Neural progenitor cell (in vitro differentiated cells): ENCODE measurements around the gene ZSWIM5. TPM values are rescaled to one million over a fixed set of nuclear protein-coding genes. Genes with fewer than 3 reads are reported as not detected.

Experiments
- DNase-seq: peaks from one replicate; pipeline ENCODE4 v3.0.0-alpha.2; 2016; ENCODE audit warnings: low spot score
- H2AFZ ChIP-seq: fragments of 200-600 bp; sonication (generic); replicated peaks from 2 replicates; pipeline ENCODE4 v1.6.1; 2016; ENCODE audit warnings: antibody characterized with exemption
- H3F3A ChIP-seq: fragments of 200-600 bp; sonication (generic); 2 replicates; pipeline ENCODE4 v1.6.1; 2016; ENCODE audit warnings: antibody characterized with exemption, low read depth
- H3K27ac ChIP-seq: fragments of 200-600 bp; sonication (generic); 2 replicates; pipeline ENCODE4 v1.5.1; 2016; ENCODE audit warnings: mild to moderate bottlenecking
- H3K27me3 ChIP-seq: fragments of 200-600 bp; sonication (generic); 2 replicates; pipeline ENCODE4 v1.6.1; 2016; ENCODE audit warnings: mild to moderate bottlenecking, moderate library complexity
- H3K36me3 ChIP-seq: fragments of 200-600 bp; sonication (generic); 2 replicates; pipeline ENCODE4 v1.5.1; 2016
- H3K4me1 ChIP-seq: fragments of 200-600 bp; sonication (generic); 2 replicates; pipeline ENCODE4 v1.6.1; 2016; ENCODE audit warnings: mixed run types
- H3K4me2 ChIP-seq: fragments of 200-600 bp; sonication (generic); 2 replicates; pipeline ENCODE4 v1.6.1; 2016
- H3K4me3 ChIP-seq: fragments of 200-600 bp; sonication (generic); 2 replicates; pipeline ENCODE4 v1.5.1; 2016
- H3K79me2 ChIP-seq: fragments of 200-600 bp; sonication (generic); 2 replicates; pipeline ENCODE4 v1.6.1; 2016; ENCODE audit warnings: low read depth
- H3K9ac ChIP-seq: fragments of 200-600 bp; sonication (generic); 2 replicates; pipeline ENCODE4 v1.6.1; 2016
- H3K9me3 ChIP-seq: fragments of 200-600 bp; sonication (generic); 2 replicates; pipeline ENCODE4 v1.5.1; 2016; ENCODE audit warnings: low read depth
- H4K20me1 ChIP-seq: fragments of 200-600 bp; sonication (generic); 2 replicates; pipeline ENCODE4 v1.6.1; 2016; ENCODE audit warnings: low read depth
- H3K27ac Mint-ChIP-seq: 3 replicates; pipeline ENCODE4 v1.8.0; 2021; ENCODE audit warnings: mixed read lengths
- H3K27me3 Mint-ChIP-seq: 2 replicates; pipeline ENCODE4 v1.8.0; 2022; ENCODE audit warnings: low read depth, mild to moderate bottlenecking, inconsistent platforms, moderate library complexity, mixed read lengths; ENCODE audit not compliant: insufficient read depth
- H3K36me3 Mint-ChIP-seq: 3 replicates; pipeline ENCODE4 v1.8.0; 2021; ENCODE audit warnings: mixed read lengths
- H3K4me1 Mint-ChIP-seq: 3 replicates; pipeline ENCODE4 v1.8.0; 2021; ENCODE audit warnings: mixed read lengths
- H3K4me3 Mint-ChIP-seq: 3 replicates; pipeline ENCODE4 v1.8.0; 2021; ENCODE audit warnings: mild to moderate bottlenecking, moderate library complexity, mixed read lengths
- H3K9me3 Mint-ChIP-seq: 3 replicates; pipeline ENCODE4 v1.8.0; 2020; ENCODE audit warnings: mixed read lengths
- CTCF ChIP-seq: fragments of 200-600 bp; sonication (generic); IDR thresholded peaks from 2 replicates; pipeline ENCODE4 v1.5.1; 2017; ENCODE audit warnings: antibody characterized with exemption, mild to moderate bottlenecking
- EZH2 ChIP-seq: fragments of 200-600 bp; sonication (generic); IDR thresholded peaks from 2 replicates; pipeline ENCODE4 v1.6.1; 2017; ENCODE audit warnings: antibody characterized with exemption, mild to moderate bottlenecking, moderate library complexity
- EZH2phosphoT487 ChIP-seq: fragments of 200-600 bp; sonication (generic); IDR thresholded peaks from 2 replicates; pipeline ENCODE4 v1.6.1; 2017; ENCODE audit warnings: antibody characterized with exemption
- total RNA-seq: library from RNA; depleted of rRNA; stranded (reverse); fragments of >200 nt; gene quantifications from 2 replicates; pipeline ENCODE4 v1.2.3, GENCODE V29; 2015; ENCODE audit warnings: low replicate concordance

ZSWIM5 gene
- total RNA-seq, 1 donor from 2014 or later = 5.8 TPM

- no peaks in the 10 kb centered on the region for H4K20me1 ChIP-seq
- no peak overlapping the region for H3K9ac ChIP-seq
- TF ChIP-seq EZH2phosphoT487 (no peak), CTCF (no peak), EZH2 (no peak)
- no peak for DNase-seq
- H3K79me2 ChIP-seq = peaks cover 10% of the 10 kb centered on the region
- peaks cover 24% of the 10 kb centered on the region for H3K4me1 Mint-ChIP-seq
- H3K4me3 Mint-ChIP-seq = no peak overlapping the region
- H3K27ac Mint-ChIP-seq = no peak overlapping the region
- peaks cover 2% of the 10 kb centered on the region for H3K27me3 Mint-ChIP-seq
- no peaks in the 10 kb centered on the region for H3K36me3 Mint-ChIP-seq
- H3K4me3 ChIP-seq = no peak overlapping the region
- H2AFZ ChIP-seq = no peak overlapping the region
- H3K27ac ChIP-seq = no peak overlapping the region
- no peaks in the 10 kb centered on the region for H3K27me3 ChIP-seq
- H3K9me3 ChIP-seq = no peaks in the 10 kb centered on the region
- H3K4me2 ChIP-seq = no peak overlapping the region
- no peaks in the 10 kb centered on the region for H3K9me3 Mint-ChIP-seq
- peaks cover 7% of the 10 kb centered on the region for H3F3A ChIP-seq
- H3K36me3 ChIP-seq = no peaks in the 10 kb centered on the region
- peaks cover under 1% of the 10 kb centered on the region for H3K4me1 ChIP-seq
Observed at GRCh38 chr1:45016767-45017166, 189.6 kb downstream of the ZSWIM5 start.

- H2AFZ ChIP-seq = no peak overlapping the region
- no peaks in the 10 kb centered on the region for H3K9me3 ChIP-seq
- no peak overlapping the region for H3K9ac ChIP-seq
Observed at GRCh38 chr1:45016090-45016697, 190.2 kb downstream of the ZSWIM5 start.

GRCh38 chr1:45015683-45016082 lies 190.7 kb downstream of the ZSWIM5 start:
- peaks cover 10% of the 10 kb centered on the region for H3K79me2 ChIP-seq
- no peaks in the 10 kb centered on the region for H3K9me3 ChIP-seq
- no peak overlapping the region for H2AFZ ChIP-seq
- no peak overlapping the region for H3K27ac ChIP-seq
- DNase-seq = no peak
- H3K9ac ChIP-seq = no peak overlapping the region
- no peaks in the 10 kb centered on the region for H3K36me3 ChIP-seq
- peaks cover 5% of the 10 kb centered on the region for H3K4me1 ChIP-seq
- peaks cover under 1% of the 10 kb centered on the region for H4K20me1 ChIP-seq
- peaks cover 2% of the 10 kb centered on the region for H3K27me3 Mint-ChIP-seq
- no peak overlapping the region for H3K4me2 ChIP-seq
- H3K4me3 Mint-ChIP-seq = no peak overlapping the region
- no peak for TF ChIP-seq EZH2phosphoT487
- no peak for TF ChIP-seq EZH2
- no peak for TF ChIP-seq CTCF
- H3K4me1 Mint-ChIP-seq = peaks cover 30% of the 10 kb centered on the region
- H3F3A ChIP-seq = peaks cover 7% of the 10 kb centered on the region
- no peaks in the 10 kb centered on the region for H3K36me3 Mint-ChIP-seq
- H3K9me3 Mint-ChIP-seq = no peaks in the 10 kb centered on the region
- no peak overlapping the region for H3K4me3 ChIP-seq
- H3K27me3 ChIP-seq = no peaks in the 10 kb centered on the region
- H3K27ac Mint-ChIP-seq = no peak overlapping the region

More at GRCh38 chr1:45016090-45016697, 190.2 kb downstream of the ZSWIM5 start:
- no peak overlapping the region for H3K4me3 Mint-ChIP-seq
- Histone ChIP-seq H3K27me3 (no peaks in the 10 kb centered on the region), H3K79me2 (peaks cover 10% of the 10 kb centered on the region), H3K4me3 (no peak overlapping the region), H3K4me1 (peaks cover 5% of the 10 kb centered on the region), H3K27ac (no peak overlapping the region), H3K36me3 (no peaks in the 10 kb centered on the region), H3F3A (peaks cover 7% of the 10 kb centered on the region), H3K4me2 (no peak overlapping the region), H4K20me1 (no peaks in the 10 kb centered on the region)
- no peak for DNase-seq
- peaks cover 2% of the 10 kb centered on the region for H3K27me3 Mint-ChIP-seq
- no peaks in the 10 kb centered on the region for H3K9me3 Mint-ChIP-seq
- H3K36me3 Mint-ChIP-seq = no peaks in the 10 kb centered on the region
- TF ChIP-seq EZH2phosphoT487 (no peak), CTCF (no peak), EZH2 (no peak)
- H3K4me1 Mint-ChIP-seq = peaks cover 30% of the 10 kb centered on the region
- no peak overlapping the region for H3K27ac Mint-ChIP-seq
